Activated gamma-delta T cell (primary cell): Measurements from ENCODE around the gene RELL1.

Experiments
- DNase-seq: peaks from one replicate; lab custom pipeline; 2025; lab: John Stamatoyannopoulos, UW

Gene RELL1

DNA sequence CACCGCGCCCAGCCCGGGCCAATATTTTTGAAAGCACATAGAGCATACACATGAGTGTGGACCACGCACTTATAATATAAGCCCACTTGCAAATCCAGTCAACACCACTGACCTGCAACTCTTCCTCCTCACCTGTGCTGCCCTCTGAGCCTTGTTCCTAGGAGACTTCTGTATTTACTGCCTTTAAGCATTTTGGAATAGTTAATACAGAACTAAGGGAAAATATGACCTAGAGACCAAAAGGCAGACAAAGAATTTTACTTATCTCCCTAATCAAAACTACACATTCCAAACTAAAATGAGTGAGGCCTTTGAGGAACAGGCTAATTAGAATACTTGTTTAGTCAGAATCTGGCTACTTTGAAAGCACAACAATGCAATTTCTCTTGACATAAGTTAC is 89.1 kb downstream of the RELL1 start:
- DNase-seq: no peak

DNA sequence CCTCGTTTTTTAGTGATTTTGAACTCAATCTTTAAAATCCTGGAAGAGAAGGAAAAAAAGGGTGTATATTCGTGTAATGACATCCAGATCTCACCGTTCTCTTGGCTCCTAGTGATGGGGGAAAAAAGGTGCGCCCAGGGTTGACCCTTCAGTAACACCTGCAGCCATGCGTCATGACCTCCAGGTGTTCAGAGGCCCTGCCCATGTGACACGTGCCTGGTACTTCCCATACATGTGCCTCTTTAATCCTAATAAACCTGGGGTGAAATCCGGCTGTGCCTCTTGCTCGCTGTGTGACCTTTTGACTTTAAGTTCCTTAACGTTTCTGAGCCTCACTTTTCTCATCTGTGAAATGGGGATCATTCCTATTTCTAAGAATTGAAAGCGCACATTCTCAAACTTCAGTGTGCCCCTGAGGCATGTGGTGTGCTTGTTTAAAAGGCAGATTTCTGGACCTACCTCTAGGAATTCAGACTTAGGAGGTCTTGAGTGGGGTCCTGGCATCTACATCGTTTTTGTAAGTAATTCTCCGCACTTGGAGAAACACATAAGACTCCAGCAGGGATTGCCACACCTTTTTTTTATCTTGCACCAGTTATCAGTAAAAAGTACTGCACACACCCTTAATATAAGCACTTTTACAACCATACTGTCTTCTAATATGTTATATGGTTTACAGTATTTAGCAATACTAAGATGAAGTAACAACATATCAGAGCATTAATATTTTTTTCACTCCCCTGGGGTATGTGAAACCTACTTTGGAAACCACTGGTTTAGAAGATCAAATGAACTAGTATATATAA is 90.1 kb downstream of the RELL1 start:
- DNase-seq: no peak

GRCh38 chr4:37594099-37594498 is 92.1 kb downstream of the RELL1 start:
- DNase-seq: no peak

GRCh38 chr4:37591349-37591748 is 94.8 kb downstream of the RELL1 start:
- DNase-seq: no peak

DNA sequence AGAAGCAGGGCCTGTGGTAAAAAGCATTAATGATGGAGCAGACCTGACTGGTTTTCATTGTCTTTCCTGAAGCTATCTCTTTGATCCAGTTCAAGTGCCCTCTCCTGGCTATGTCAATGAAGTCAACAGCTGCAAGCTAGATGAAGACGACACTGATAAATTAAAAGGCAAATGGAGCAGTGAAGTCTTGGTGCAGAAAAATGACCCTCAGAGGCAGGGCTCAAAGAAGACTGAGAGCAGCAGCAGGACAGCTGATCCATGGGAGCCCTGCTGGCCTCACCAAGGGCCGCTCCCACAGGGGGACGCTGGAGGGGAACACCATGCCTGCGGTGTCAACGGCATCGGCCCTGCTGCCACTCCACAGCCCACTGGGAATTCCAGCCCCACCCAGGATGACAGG is 96.2 kb downstream of the RELL1 start:
- no peak for DNase-seq

DNA sequence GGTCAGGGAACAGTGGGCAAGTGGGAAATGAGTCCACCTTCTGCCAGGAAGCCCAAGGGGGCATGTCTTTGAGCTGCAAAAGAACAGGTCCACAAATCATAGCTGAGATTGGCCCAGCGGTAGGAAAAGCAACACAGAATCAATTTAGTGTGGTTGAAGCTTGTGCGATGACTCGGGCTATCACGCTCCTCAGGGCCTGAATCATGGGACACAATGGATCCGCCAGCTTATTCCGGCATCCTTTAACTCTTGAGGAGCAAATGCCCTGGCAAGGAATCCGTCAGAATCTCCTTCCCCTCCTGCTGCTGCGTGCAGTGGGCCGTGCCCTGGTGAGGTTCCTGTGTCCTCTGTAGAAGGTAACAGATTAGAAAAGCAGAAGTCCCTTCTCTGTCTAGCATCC is 98.0 kb downstream of the RELL1 start:
- no peak for DNase-seq

DNA sequence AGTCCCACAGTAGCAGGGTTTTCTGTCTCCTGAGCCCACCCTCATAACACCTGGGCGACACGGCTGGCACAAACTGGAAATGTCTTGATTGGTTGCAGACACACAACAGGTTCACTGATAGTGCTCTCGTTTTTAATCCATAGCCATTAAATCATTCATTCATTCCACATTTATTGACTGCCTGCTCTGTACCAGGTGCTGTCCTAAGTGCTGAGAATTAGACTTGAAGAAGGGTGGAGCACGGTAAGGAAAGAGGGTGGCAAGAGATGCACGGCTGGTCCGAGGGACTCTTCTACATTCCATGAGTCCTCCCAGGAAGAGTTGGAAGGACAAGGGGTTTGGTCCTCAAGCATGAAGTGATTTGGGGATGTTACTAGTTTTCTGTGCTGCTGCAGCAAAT is 100.0 kb downstream of the RELL1 start:
- DNase-seq: no peak

- no peak for DNase-seq
Measured at GRCh38 chr4:37584493-37585060, 101.6 kb downstream of the RELL1 start.

DNA sequence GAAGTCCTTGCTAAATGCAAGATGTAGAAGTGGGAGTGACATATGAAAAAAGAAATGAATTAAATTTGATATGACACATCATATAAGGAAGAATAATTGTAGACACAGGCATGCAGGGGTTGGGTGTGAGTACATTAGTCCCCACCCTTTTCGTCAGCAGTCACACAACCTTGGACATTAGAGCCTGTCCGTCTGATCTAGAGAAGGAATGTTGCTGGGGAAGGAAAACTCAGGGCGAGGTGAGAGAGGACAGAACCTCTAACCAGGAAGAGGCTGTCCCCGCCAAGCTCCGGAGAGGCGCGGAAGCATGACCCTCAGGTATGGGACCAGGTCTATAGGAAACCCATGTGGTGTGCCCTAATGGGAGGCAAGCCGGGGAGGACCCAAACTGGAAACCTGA is 102.1 kb downstream of the RELL1 start:
- DNase-seq: no peak

DNA sequence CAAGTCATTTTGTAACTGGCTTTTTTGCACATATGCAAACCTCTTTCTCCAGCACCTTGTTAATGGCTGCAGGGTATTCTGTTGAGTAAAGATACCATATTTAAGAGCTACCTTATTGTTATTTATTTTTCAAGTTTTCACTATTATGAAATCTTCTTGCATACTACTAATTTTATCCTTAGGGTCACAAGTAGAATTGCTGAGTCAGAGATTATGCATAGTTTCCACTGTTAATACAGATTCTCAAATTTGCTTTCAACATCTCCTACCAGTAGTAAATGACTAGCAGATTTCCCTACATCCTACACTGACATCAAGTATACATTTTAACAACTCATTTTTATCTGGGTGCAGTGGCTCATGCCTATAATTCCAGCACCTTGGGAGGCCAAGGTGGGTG is 112.6 kb downstream of the RELL1 start:
- no peak for DNase-seq

DNA sequence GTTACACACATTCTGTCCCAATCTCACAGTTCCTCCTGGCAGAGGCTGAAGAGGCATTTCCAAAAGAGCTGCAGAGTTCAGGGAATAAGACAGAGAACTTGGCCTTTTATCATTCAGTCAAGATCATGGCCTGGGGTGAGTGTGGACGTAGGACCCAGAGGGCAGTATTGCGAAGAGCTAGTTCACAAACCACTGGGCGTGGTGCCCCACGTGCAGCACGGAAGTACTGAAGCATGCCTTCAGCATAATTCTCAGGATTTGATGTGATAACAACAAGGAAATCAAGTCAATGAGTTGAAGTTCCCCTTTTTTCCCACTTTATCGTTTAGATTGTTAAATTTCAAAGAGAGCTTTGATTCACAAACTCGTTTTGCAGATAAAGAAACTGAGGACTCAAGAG is 117.7 kb downstream of the RELL1 start:
- no peak for DNase-seq

GRCh38 chr4:37567836-37568235 is 118.3 kb downstream of the RELL1 start:
- no peak for DNase-seq

- DNase-seq: no peak
Measured at GRCh38 chr4:37562592-37562991, 123.6 kb downstream of the RELL1 start.

DNA sequence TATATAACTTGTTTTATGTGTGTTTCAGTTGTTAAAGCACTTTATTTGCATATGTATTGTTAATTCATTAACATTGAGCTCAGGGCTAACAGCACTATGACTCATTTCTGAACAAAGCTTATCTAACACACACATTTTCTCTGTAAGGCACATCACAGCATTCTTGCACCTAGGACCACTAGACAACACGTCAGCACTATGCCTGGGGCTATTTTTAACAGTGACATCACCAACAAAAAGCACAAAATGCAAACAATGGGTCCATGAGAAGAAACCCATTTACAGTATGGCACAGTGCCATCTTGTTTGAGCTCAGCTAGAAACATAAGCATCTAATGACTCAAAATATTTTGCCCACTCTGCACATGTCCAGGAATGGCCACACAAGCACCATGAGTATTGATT is 124.4 kb downstream of the RELL1 start:
- DNase-seq: no peak

DNA sequence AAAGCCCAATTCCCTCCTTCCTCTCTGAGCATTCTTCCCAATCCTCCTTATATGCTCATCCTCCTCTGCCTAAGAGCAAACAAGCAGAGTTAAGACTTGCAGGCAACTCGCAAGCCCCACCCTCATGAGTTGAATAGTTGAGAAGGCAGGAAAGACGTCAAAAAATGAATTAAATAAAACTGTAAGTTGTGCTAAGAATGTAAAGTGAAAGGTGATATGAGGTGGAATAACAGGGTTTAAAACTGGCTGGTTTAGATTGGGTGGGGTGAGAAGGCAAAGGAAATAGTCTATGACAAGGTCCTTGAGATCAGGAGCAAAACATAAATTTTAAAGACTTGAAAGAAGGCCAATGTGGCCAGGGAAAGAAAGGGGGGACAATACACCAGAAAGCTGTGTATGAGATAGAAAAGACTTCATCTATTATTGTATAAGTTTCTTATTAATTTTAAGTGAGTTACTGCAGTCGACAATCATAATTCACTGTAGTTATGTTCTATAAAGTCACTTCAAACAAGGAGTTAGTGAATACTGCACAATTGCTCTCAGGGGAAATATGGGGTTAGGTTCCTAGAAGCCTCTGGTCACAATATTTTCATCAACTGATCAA is 124.9 kb downstream of the RELL1 start:
- no peak for DNase-seq
